GM23248 (cell line): ENCODE measurements around the gene FAM149A. TPM values are rescaled to one million over a fixed set of nuclear protein-coding genes. Genes with fewer than 3 reads are reported as not detected.

Experiments
- DNase-seq: peaks from one replicate; pipeline ENCODE4 v3.0.0-alpha.2; 2015
- H2AFZ ChIP-seq: fragments of 200-600 bp; sonication (generic); 2 replicates; pipeline ENCODE4 v1.6.1; 2016; ENCODE audit warnings: antibody characterized with exemption
- H3F3A ChIP-seq: fragments of 200-600 bp; sonication (generic); 2 replicates; pipeline ENCODE4 v1.6.1; 2016; ENCODE audit warnings: mild to moderate bottlenecking, antibody characterized with exemption, mixed run types; ENCODE audit not compliant: insufficient read depth
- H3K27ac ChIP-seq: fragments of 200-600 bp; sonication (generic); 2 replicates; pipeline ENCODE4 v1.5.1; 2016; ENCODE audit warnings: mild to moderate bottlenecking
- H3K27me3 ChIP-seq: fragments of 200-600 bp; sonication (generic); replicated peaks from 2 replicates; pipeline ENCODE4 v1.6.1; 2016; ENCODE audit warnings: mild to moderate bottlenecking; ENCODE audit not compliant: insufficient read depth
- H3K36me3 ChIP-seq: fragments of 200-600 bp; sonication (generic); 2 replicates; pipeline ENCODE4 v1.6.1; 2016; ENCODE audit warnings: low read depth, mild to moderate bottlenecking
- H3K4me1 ChIP-seq: fragments of 200-600 bp; sonication (generic); 2 replicates; pipeline ENCODE4 v1.6.1; 2016; ENCODE audit warnings: mild to moderate bottlenecking; ENCODE audit not compliant: insufficient read depth
- H3K4me2 ChIP-seq: fragments of 200-600 bp; sonication (generic); one replicate; pipeline ENCODE4 v1.6.1; 2016; ENCODE audit warnings: mild to moderate bottlenecking; ENCODE audit not compliant: unreplicated experiment
- H3K4me3 ChIP-seq: fragments of 200-600 bp; sonication (generic); 2 replicates; pipeline ENCODE4 v1.5.1; 2016; ENCODE audit warnings: mild to moderate bottlenecking
- H3K79me2 ChIP-seq: fragments of 200-600 bp; sonication (generic); 2 replicates; pipeline ENCODE4 v1.6.1; 2016; ENCODE audit warnings: mild to moderate bottlenecking; ENCODE audit not compliant: insufficient read depth
- H3K9ac ChIP-seq: fragments of 200-600 bp; sonication (generic); 2 replicates; pipeline ENCODE4 v1.6.1; 2016; ENCODE audit warnings: mild to moderate bottlenecking
- H3K9me2 ChIP-seq: fragments of 200-600 bp; sonication (generic); 2 replicates; pipeline ENCODE4 v1.6.1; 2016; ENCODE audit warnings: mixed run types, mild to moderate bottlenecking, moderate library complexity; ENCODE audit not compliant: insufficient read depth
- H3K9me3 ChIP-seq: fragments of 200-600 bp; sonication (generic); one replicate; pipeline ENCODE4 v1.6.1; 2017; ENCODE audit warnings: low read depth
- H4K20me1 ChIP-seq: fragments of 200-600 bp; sonication (generic); 2 replicates; pipeline ENCODE4 v1.6.0; 2016; ENCODE audit not compliant: insufficient read depth
- EZH2 ChIP-seq: fragments of 200-600 bp; sonication (generic); IDR thresholded peaks from 2 replicates; pipeline ENCODE4 v1.6.1; 2018; ENCODE audit warnings: antibody characterized with exemption, mild to moderate bottlenecking; ENCODE audit not compliant: insufficient read depth, poor library complexity, severe bottlenecking
- EZH2phosphoT487 ChIP-seq: fragments of 200-600 bp; sonication (generic); IDR thresholded peaks from 2 replicates; pipeline ENCODE4 v1.6.1; 2018; ENCODE audit warnings: antibody characterized with exemption, moderate library complexity, mild to moderate bottlenecking, low read depth; ENCODE audit not compliant: insufficient read depth
- WGBS, 2 experiments: methylation state at CpG; one replicate each; pipeline ENCODE4 v1.1.6; 2015 to 2017; ENCODE audit warnings: low lambda C conversion rate in 2 of 2, low coverage in 1 of 2; ENCODE audit errors: missing lambda C conversion rate in 2 of 2; 5-methylcytosine and 5-hydroxymethylcytosine counted together
- in situ Hi-C: fragments of 300-500 bp; cut with MboI; formaldehyde crosslinking; loops from 2 replicates; pipeline ENCODE4 v1.15.0; 2020
- polyA plus RNA-seq: library from polyadenylated mRNA; unstranded; fragments of >200 nt; fragmentation: Nextera tagmentation; extraction: Ambion mirVana; gene quantifications from 2 replicates; pipeline ENCODE4 v1.2.1, GENCODE V29; 2016
- total RNA-seq: library from RNA; depleted of rRNA; stranded (reverse); fragments of >200 nt; shearing (Covaris generic); gene quantifications from 2 replicates; pipeline ENCODE4 v1.2.3, GENCODE V29; 2014

Gene FAM149A
- total and polyA plus RNA-seq, 2 experiments from 2014 or later, result 1.2 to 3.4 TPM

DNA sequence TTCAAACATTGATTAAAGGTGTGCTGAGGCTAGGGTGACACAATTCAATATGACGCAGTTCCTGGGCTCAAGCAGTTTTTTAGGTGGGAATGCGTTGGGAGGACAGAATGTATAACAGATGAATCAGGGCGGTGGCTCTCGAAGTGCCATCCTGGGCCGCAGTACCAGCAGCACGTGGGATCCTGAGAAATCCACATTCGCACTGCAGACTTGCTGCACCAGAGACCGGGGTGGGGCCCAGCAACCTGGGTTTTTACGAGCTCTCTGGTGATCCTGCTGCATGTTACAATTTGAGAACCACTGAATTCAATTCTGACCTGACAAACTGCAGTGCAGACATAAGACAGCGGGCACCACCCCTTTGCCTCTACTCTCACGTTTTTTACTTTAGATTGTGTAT, 30.4 kb downstream of the FAM149A start:
- in situ Hi-C loops, result no loop called here
- H3K4me1 ChIP-seq, result no peaks in the 10 kb centered on the region
- no peak for DNase-seq
- no peak overlapping the region for H3K4me3 ChIP-seq
- no peak overlapping the region for H3K4me2 ChIP-seq
- TF ChIP-seq EZH2phosphoT487, result no peak
- no peak for TF ChIP-seq EZH2
- H3K9me2 ChIP-seq, result no peaks in the 10 kb centered on the region
- no peaks in the 10 kb centered on the region for H3K79me2 ChIP-seq
- H3K27ac ChIP-seq, result no peak overlapping the region
- H3K9me3 ChIP-seq, result no peaks in the 10 kb centered on the region
- no peak overlapping the region for H3K9ac ChIP-seq
- WGBS, 2 experiments, result 76 to 83% methylated on average over 11 of the region's 11 CpGs
- no peaks in the 10 kb centered on the region for H4K20me1 ChIP-seq
- H2AFZ ChIP-seq, result no peak overlapping the region
- H3K27me3 ChIP-seq, result no peaks in the 10 kb centered on the region; the same call in 1 of the 2 replicates
- H3F3A ChIP-seq, result no peaks in the 10 kb centered on the region
- H3K36me3 ChIP-seq, result no peaks in the 10 kb centered on the region

DNA sequence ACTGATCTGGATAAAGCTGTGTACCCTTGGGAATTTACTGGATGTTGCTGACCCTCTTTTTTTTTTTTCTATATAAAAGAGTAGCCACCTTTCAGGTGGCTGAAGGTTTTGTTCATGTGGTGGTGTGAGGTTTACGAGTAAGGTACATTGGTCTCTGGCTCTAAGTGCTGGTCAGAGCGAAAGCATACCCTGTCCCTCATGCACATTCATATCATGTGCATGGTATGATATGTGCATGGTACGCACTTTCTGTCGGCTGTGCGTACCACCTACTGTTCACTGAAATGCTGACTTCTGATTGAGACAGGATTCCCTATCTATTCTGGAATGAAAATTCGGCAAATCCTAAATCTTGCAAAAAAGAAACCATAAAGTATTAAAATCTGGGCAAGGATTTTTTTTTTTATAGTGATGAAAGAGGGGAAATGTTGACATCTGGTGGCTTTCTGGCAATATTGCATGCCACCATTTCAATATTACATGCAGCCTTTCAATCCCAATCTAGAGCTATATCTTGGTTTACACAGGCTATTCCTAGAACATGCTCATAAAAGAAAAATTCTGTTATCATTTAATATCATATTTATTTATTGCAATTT, 32.8 kb downstream of the FAM149A start:
- WGBS, 2 experiments, result 25 to 30% methylated on average over 6 of the region's 6 CpGs
- Histone ChIP-seq H3K9me3 (no peaks in the 10 kb centered on the region), H3K36me3 (no peaks in the 10 kb centered on the region), H2AFZ (no peak overlapping the region), H3F3A (no peaks in the 10 kb centered on the region), H3K9ac (no peak overlapping the region), H3K9me2 (no peaks in the 10 kb centered on the region), H4K20me1 (no peaks in the 10 kb centered on the region), H3K4me3 (peak overlapping the region; percentile 37; the same call in 1 of the 2 replicates), H3K4me1 (no peaks in the 10 kb centered on the region), H3K4me2 (no peak overlapping the region), H3K27me3 (no peaks in the 10 kb centered on the region), H3K27ac (no peak overlapping the region), H3K79me2 (no peaks in the 10 kb centered on the region)
- TF ChIP-seq EZH2phosphoT487, result no peak
- no peak for TF ChIP-seq EZH2
- peak; percentile 61 for DNase-seq
- in situ Hi-C loops, result no loop called here

DNA sequence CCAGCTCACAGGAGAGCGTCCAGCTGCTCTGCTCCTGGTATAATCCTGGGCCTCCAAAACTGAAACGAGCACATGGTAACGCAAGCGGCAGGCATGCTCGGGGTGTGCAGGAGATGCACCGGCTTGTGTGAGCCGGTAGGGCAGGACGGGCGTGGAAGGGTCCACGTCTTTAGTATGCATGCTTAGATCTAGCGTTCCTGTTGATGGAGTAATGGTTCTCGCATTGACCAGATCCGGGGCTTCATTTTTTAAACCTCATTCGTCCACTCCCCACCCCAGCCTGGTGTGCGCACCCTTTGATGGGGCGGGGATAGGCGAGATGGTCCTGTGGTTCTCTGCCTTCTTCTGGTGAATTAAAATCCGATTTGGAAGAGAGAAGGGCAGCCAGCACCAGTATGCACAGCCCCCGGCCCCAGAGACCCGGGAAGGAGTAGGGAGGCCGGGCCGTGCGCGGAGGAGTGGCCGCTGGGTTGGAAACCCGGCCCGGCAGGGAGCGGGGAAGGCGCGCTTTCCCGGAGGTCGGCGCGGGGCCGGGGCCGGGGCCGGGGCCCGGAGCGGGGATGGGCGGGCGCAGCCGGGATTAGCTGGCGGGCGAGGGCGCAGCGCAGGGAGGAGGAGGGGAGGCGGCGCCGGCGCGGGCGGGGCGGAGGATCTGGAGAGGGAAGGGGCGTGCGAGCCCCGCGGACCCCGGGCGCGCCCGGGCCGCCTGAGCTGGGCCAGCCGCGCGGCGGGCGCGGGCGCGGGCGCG, 39.9 kb downstream of the FAM149A start:
- peaks cover 7% of the 10 kb centered on the region; the same call in 1 of the 2 replicates for H3F3A ChIP-seq
- no peak for TF ChIP-seq EZH2phosphoT487
- TF ChIP-seq EZH2, result no peak
- peak overlapping the region; percentile 77 for H3K4me3 ChIP-seq
- H3K27ac ChIP-seq, result no peak overlapping the region
- peaks cover 8% of the 10 kb centered on the region; the same call in 1 of the 2 replicates for H3K27me3 ChIP-seq
- in situ Hi-C loops, result no loop called here
- H3K36me3 ChIP-seq, result no peaks in the 10 kb centered on the region
- H4K20me1 ChIP-seq, result no peaks in the 10 kb centered on the region
- no peaks in the 10 kb centered on the region for H3K9me3 ChIP-seq
- WGBS, 2 experiments, result 3% methylated on average over 28 to 42 of the region's 72 CpGs
- DNase-seq, result peak; percentile 69
- peak overlapping the region; percentile 61 for H3K9ac ChIP-seq
- H3K4me1 ChIP-seq, result peaks cover 4% of the 10 kb centered on the region; the same call in 1 of the 2 replicates
- no peaks in the 10 kb centered on the region for H3K9me2 ChIP-seq
- H3K4me2 ChIP-seq, result peak overlapping the region; percentile 96
- H2AFZ ChIP-seq, result peak overlapping the region; percentile 91
- no peaks in the 10 kb centered on the region for H3K79me2 ChIP-seq

DNA sequence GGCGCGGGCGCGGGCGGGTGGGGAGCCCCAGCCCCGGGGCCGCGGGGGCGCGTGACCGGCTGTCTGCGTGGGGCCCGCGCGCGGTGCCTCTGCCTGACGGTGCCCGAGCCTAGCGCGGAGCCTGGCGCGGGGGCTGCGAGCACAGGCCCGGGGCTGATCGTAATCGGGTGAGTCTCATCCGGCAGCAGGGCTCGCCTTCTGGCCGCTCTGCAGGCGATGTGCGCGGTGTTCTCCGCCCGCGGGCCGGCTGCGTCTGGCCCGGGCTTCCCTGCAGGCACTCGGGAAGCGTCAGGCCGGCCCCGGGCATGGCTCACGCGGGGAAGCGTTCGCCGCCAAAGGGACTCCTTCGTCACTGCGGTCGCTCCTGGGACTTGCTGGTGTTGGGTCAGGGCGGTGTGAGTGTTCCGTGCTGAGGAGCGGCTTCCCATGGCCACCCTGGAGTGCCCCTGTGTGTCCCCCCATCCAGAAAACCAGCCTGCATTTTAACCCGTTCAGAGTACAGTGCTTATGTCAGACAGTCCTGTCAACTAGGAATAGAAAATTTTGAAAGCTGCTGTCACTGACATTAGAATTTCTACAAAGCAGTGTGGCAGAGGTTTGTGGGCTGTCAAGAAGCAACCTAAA, 40.6 kb downstream of the FAM149A start:
- peak; percentile 76 for DNase-seq
- Histone ChIP-seq H3K9ac (peak overlapping the region; percentile 48), H3K79me2 (no peaks in the 10 kb centered on the region), H2AFZ (peak overlapping the region; percentile 85), H3K9me3 (no peaks in the 10 kb centered on the region), H3K4me2 (peak overlapping the region; percentile 94), H3K27me3 (peaks cover 8% of the 10 kb centered on the region; the same call in 1 of the 2 replicates), H3K27ac (no peak overlapping the region), H3K4me3 (peak overlapping the region; percentile 76), H3K9me2 (no peaks in the 10 kb centered on the region), H4K20me1 (no peaks in the 10 kb centered on the region), H3K36me3 (no peaks in the 10 kb centered on the region), H3K4me1 (peaks cover 10% of the 10 kb centered on the region), H3F3A (peaks cover 7% of the 10 kb centered on the region; the same call in 1 of the 2 replicates)
- no peak for TF ChIP-seq EZH2
- in situ Hi-C loops, result no loop called here
- 1% methylated on average over 28 to 48 of the region's 54 CpGs for WGBS, 2 experiments
